Measurements from ENCODE around the gene ATP6AP1. TPM values are rescaled to one million over a fixed set of nuclear protein-coding genes. Genes with fewer than 3 reads are reported as not detected.

The ATP6AP1 gene
- total RNA-seq, 1 experiment from 2014 or later, result 112 TPM

DNA sequence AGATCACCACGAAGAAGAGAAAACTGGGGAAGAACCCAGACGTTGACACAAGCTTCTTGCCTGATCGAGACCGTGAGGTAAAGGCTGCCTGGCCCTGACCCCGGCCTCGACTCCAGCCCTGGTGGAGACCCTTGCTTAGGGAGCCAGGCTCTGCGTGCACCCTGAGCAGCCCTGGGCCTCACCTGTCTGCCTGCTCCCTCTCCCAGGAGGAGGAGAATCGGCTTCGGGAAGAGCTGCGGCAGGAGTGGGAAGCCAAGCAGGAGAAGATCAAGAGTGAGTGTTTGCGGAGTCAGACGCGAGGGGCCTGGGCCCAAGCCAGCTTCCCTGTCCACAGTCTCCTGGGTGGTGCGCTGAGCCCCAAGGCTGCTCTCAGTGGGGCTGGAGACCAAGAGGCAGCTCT lies 20.0 kb downstream of the ATP6AP1 start:
- H3K27ac Mint-ChIP-seq (ENCODE audit: unreplicated experiment), result no peak overlapping the region
- ChIA-PET POLR2A (no interaction called here), CTCF (no interaction called here)
- H3K9me3 ChIP-seq, result no peaks in the 10 kb centered on the region
- no TSS peak for BruUV-seq (replicated peaks)
- no peaks in the 10 kb centered on the region for H3K4me1 ChIP-seq
- peaks cover 24% of the 10 kb centered on the region for H3K36me3 Mint-ChIP-seq (ENCODE audit: insufficient read depth, unreplicated experiment)
- no peaks in the 10 kb centered on the region for H3K4me1 Mint-ChIP-seq (ENCODE audit: low read depth, unreplicated experiment)
- no peaks in the 10 kb centered on the region for H3K36me3 ChIP-seq (ENCODE audit: control insufficient read depth, insufficient read depth, low read length)
- no peaks in the 10 kb centered on the region for H3K27me3 ChIP-seq (replicated peaks; ENCODE audit: control insufficient read depth, insufficient read depth, low read length)
- TF ChIP-seq, protein P1, sequence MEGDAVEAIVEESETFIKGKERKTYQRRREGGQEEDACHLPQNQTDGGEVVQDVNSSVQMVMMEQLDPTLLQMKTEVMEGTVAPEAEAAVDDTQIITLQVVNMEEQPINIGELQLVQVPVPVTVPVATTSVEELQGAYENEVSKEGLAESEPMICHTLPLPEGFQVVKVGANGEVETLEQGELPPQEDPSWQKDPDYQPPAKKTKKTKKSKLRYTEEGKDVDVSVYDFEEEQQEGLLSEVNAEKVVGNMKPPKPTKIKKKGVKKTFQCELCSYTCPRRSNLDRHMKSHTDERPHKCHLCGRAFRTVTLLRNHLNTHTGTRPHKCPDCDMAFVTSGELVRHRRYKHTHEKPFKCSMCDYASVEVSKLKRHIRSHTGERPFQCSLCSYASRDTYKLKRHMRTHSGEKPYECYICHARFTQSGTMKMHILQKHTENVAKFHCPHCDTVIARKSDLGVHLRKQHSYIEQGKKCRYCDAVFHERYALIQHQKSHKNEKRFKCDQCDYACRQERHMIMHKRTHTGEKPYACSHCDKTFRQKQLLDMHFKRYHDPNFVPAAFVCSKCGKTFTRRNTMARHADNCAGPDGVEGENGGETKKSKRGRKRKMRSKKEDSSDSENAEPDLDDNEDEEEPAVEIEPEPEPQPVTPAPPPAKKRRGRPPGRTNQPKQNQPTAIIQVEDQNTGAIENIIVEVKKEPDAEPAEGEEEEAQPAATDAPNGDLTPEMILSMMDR (IDR thresholded peaks at IDR 0.05; ENCODE audit: insufficient read depth in 1 of 2, low read depth in 1 of 2, low read length in 1 of 2, severe bottlenecking in 1 of 2, unreplicated experiment in 1 of 2), result no peak
- H3K27me3 Mint-ChIP-seq (ENCODE audit: insufficient read depth, unreplicated experiment), result no peaks in the 10 kb centered on the region
- DNase-seq, result no peak
- no peaks in the 10 kb centered on the region for H3K9me3 Mint-ChIP-seq (ENCODE audit: unreplicated experiment)
- H3K4me3 Mint-ChIP-seq (ENCODE audit: unreplicated experiment), result no peak overlapping the region
- intact Hi-C loops (cut with micrococcal nuclease; ENCODE audit: unreplicated experiment), result no loop called here
- no peak overlapping the region for H3K4me3 ChIP-seq (ENCODE audit: low read depth, low read length)

DNA sequence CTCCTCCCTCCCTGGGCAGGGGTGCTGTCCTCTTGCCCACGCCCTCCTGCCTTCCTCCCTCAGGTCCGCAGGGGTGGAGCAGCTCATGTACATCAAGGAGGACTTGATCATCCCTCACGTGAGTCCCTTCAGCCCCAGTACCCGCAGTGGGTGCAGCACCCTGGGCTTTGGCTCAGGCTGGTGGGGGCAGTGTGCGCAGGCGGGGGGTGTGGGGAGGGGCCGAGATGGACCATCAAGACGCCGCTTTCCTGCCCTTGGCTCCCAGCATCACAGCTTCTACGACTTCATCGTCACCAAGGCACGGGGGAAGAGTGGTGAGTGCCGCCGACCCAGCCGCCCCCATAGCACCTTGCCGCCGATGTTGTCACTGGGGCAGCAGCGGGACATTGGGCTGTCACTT lies 21.1 kb downstream of the ATP6AP1 start:
- POLR2A ChIA-PET, result no interaction called here

DNA sequence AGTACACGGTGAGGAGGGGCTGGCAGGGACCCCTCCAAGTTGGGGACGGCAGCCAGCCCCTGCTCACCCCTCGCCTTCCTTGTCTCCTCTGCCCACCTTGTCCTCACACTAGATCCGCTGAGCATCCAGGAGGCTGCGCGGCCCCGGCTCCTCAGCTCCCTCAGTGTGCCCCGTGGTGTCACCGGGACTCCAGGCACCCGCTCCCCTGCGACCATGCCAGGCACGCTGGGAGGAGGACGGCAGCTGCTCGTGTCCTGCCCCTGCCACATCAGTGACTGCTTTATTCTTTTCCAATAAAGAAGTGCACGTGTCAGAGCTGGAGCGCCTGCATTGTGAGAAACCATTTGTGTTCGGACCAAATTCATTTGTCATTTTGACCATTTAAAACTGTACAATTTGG lies 21.8 kb downstream of the ATP6AP1 start:
- CTCF ChIA-PET, result no interaction called here
- H3K4me1 Mint-ChIP-seq (ENCODE audit: low read depth, unreplicated experiment), result no peaks in the 10 kb centered on the region
- Histone ChIP-seq H3K36me3 (ENCODE audit: control insufficient read depth, insufficient read depth, low read length) (no peaks in the 10 kb centered on the region), H3K4me1 (no peaks in the 10 kb centered on the region), H3K27me3 (replicated peaks; ENCODE audit: control insufficient read depth, insufficient read depth, low read length) (no peaks in the 10 kb centered on the region), H3K9me3 (no peaks in the 10 kb centered on the region), H3K4me3 (ENCODE audit: low read depth, low read length) (no peak overlapping the region)
- intact Hi-C loops (cut with micrococcal nuclease; ENCODE audit: unreplicated experiment), result no loop called here
- no peak for DNase-seq
- H3K36me3 Mint-ChIP-seq (ENCODE audit: insufficient read depth, unreplicated experiment), result peaks cover 28% of the 10 kb centered on the region
- POLR2A ChIA-PET, result no interaction called here
- H3K27ac Mint-ChIP-seq (ENCODE audit: unreplicated experiment), result no peak overlapping the region
- no peaks in the 10 kb centered on the region for H3K27me3 Mint-ChIP-seq (ENCODE audit: insufficient read depth, unreplicated experiment)
- TSS peak; percentile 61 for BruUV-seq (replicated peaks)
- H3K4me3 Mint-ChIP-seq (ENCODE audit: unreplicated experiment), result no peak overlapping the region
- no peaks in the 10 kb centered on the region for H3K9me3 Mint-ChIP-seq (ENCODE audit: unreplicated experiment)
- TF ChIP-seq, protein P1 (IDR thresholded peaks at IDR 0.05; ENCODE audit: insufficient read depth in 1 of 2, low read depth in 1 of 2, low read length in 1 of 2, severe bottlenecking in 1 of 2, unreplicated experiment in 1 of 2), result no peak

More for the DNA sequence above, 21.1 kb downstream of the ATP6AP1 start:
- no peak overlapping the region for H3K27ac Mint-ChIP-seq (ENCODE audit: unreplicated experiment)
- no TSS peak for BruUV-seq (replicated peaks)
- Histone ChIP-seq H3K27me3 (replicated peaks; ENCODE audit: control insufficient read depth, insufficient read depth, low read length) (no peaks in the 10 kb centered on the region), H3K4me1 (no peaks in the 10 kb centered on the region), H3K9me3 (no peaks in the 10 kb centered on the region), H3K36me3 (ENCODE audit: control insufficient read depth, insufficient read depth, low read length) (no peaks in the 10 kb centered on the region), H3K4me3 (ENCODE audit: low read depth, low read length) (no peak overlapping the region)
- CTCF ChIA-PET, result no interaction called here
- DNase-seq, result no peak
- H3K27me3 Mint-ChIP-seq (ENCODE audit: insufficient read depth, unreplicated experiment), result no peaks in the 10 kb centered on the region
- TF ChIP-seq, protein P1 (IDR thresholded peaks at IDR 0.05; ENCODE audit: insufficient read depth in 1 of 2, low read depth in 1 of 2, low read length in 1 of 2, severe bottlenecking in 1 of 2, unreplicated experiment in 1 of 2), result no peak
- no peak overlapping the region for H3K4me3 Mint-ChIP-seq (ENCODE audit: unreplicated experiment)
- H3K9me3 Mint-ChIP-seq (ENCODE audit: unreplicated experiment), result no peaks in the 10 kb centered on the region
- intact Hi-C loops (cut with micrococcal nuclease; ENCODE audit: unreplicated experiment), result no loop called here
- no peaks in the 10 kb centered on the region for H3K4me1 Mint-ChIP-seq (ENCODE audit: low read depth, unreplicated experiment)
- peaks cover 26% of the 10 kb centered on the region for H3K36me3 Mint-ChIP-seq (ENCODE audit: insufficient read depth, unreplicated experiment)
